Endothelial cell of umbilical vein (primary cell): ENCODE measurements around the gene ASGR1. TPM values are rescaled to one million over a fixed set of nuclear protein-coding genes. Genes with fewer than 3 reads are reported as not detected.

Source experiments
- BruUV-seq: library from RNA; stranded (reverse); fragments of 400-500 nt; replicated peaks from 2 replicates; lab custom pipeline; 2021; lab: Mats Ljungman, UMichigan
- CTCF ChIA-PET: fragments of 300-600, 350-600 bp; sonication (Branson Sonifier 250); formaldehyde crosslinking; loops from one replicate; lab custom pipeline; 2021; ENCODE audit warnings: antibody characterized with exemption, inconsistent platforms; lab: Charles Lee
- POLR2A ChIA-PET: fragments of 300-600, 350-600 bp; sonication (Branson Sonifier 250); formaldehyde crosslinking; loops from one replicate; lab custom pipeline; 2021; ENCODE audit warnings: antibody characterized with exemption, inconsistent platforms; lab: Charles Lee
- DNase-seq: peaks from one replicate; pipeline ENCODE4 v3.0.0-alpha.2; 2011; ENCODE audit warnings: low read depth, low spot score
- FAIRE-seq: peaks from 2 replicates; lab custom pipeline; 2011; peaks lifted over from hg19 to GRCh38; lab: Jason Lieb, UNC
- H2AFZ ChIP-seq: 2 replicates; pipeline ENCODE4 v1.6.0; 2012; ENCODE audit warnings: low read depth, low read length, control low read depth, inconsistent platforms
- H3K27ac ChIP-seq: 2 replicates; pipeline ENCODE4 v1.5.1; 2011; ENCODE audit warnings: low read depth, mild to moderate bottlenecking, control low read depth, low read length, moderate library complexity; ENCODE audit not compliant: insufficient read depth
- H3K27me3 ChIP-seq, 2 experiments: 2 replicates each; pipeline versions ENCODE4 v1.6.0 to v1.6.1; 2011; ENCODE audit warnings: low read length in 2 of 2, mixed read lengths in 1 of 2; ENCODE audit not compliant: control insufficient read depth in 2 of 2, insufficient read depth in 2 of 2
- H3K36me3 ChIP-seq, 2 experiments: 2 replicates in 1 of 2; 3 replicates in 1 of 2; pipeline ENCODE4 v1.5.1; 2011; ENCODE audit warnings: low read length in 2 of 2, mild to moderate bottlenecking in 1 of 2, moderate library complexity in 1 of 2; ENCODE audit not compliant: control insufficient read depth in 2 of 2, insufficient read depth in 2 of 2; ENCODE audit errors: extremely low read depth in 1 of 2
- H3K4me1 ChIP-seq: 3 replicates; pipeline ENCODE4 v1.5.1; 2011; ENCODE audit warnings: mild to moderate bottlenecking, low read length; ENCODE audit not compliant: control insufficient read depth, insufficient read depth; ENCODE audit errors: extremely low read depth
- H3K4me2 ChIP-seq: 2 replicates; pipeline ENCODE4 v1.6.1; 2011; ENCODE audit warnings: low read length, control low read depth, mixed read lengths; ENCODE audit not compliant: insufficient read depth
- H3K4me3 ChIP-seq, 3 experiments: fragments of 200-600 bp in 1 of 3; sonication (generic), shearing (Covaris generic) in 1 of 3; replicated peaks in 1 of 3; 2 replicates each; pipeline ENCODE4 v1.5.1; 2011 to 2016; ENCODE audit warnings: control low read depth in 3 of 3, low read length in 3 of 3, mild to moderate bottlenecking in 2 of 3, inconsistent platforms in 1 of 3, low read depth in 1 of 3, moderate library complexity in 1 of 3; ENCODE audit not compliant: insufficient read depth in 1 of 3
- H3K79me2 ChIP-seq: 2 replicates; pipeline ENCODE4 v1.6.0; 2012; ENCODE audit warnings: low read length, inconsistent platforms; ENCODE audit not compliant: control insufficient read depth, insufficient read depth
- H3K9ac ChIP-seq: replicated peaks from 2 replicates; pipeline ENCODE3; 2011; ENCODE audit warnings: low read length, control low read depth; ENCODE audit not compliant: insufficient read depth; ENCODE audit errors: extremely low read depth
- H3K9me1 ChIP-seq: replicated peaks from 3 replicates; pipeline ENCODE4 v1.6.0; 2011; ENCODE audit warnings: mild to moderate bottlenecking, low read length; ENCODE audit not compliant: control insufficient read depth, insufficient read depth; ENCODE audit errors: extremely low read depth
- H3K9me3 ChIP-seq: replicated peaks from 2 replicates; pipeline ENCODE4 v1.5.1; 2012; ENCODE audit warnings: low read length, inconsistent platforms; ENCODE audit not compliant: control insufficient read depth, insufficient read depth
- H4K20me1 ChIP-seq: replicated peaks from 2 replicates; pipeline ENCODE3; 2011; ENCODE audit warnings: mild to moderate bottlenecking, low read length; ENCODE audit not compliant: control insufficient read depth, insufficient read depth; ENCODE audit errors: extremely low read depth
- CTCF ChIP-seq, 2 donors: IDR thresholded peaks; 1 replicate in 1 of 2; 2 replicates in 1 of 2; pipeline ENCODE4 v1.5.1; 2011; ENCODE audit warnings: low read length in 2 of 2, mild to moderate bottlenecking in 2 of 2, moderate library complexity in 2 of 2, control low read depth in 1 of 2, inconsistent platforms in 1 of 2, low read depth in 1 of 2; ENCODE audit not compliant: insufficient read depth in 1 of 2; ENCODE audit errors: extremely low read depth in 1 of 2
- EZH2 ChIP-seq: IDR thresholded peaks from 2 replicates; pipeline ENCODE4 v1.6.1; 2012; ENCODE audit warnings: borderline replicate concordance, low read depth, mild to moderate bottlenecking, moderate library complexity, low read length, inconsistent platforms; ENCODE audit not compliant: severe bottlenecking
- FOS ChIP-seq: IDR thresholded peaks from 2 replicates; pipeline ENCODE4 v1.6.1; 2011; ENCODE audit warnings: mild to moderate bottlenecking, low read length, moderate library complexity, borderline replicate concordance; ENCODE audit not compliant: insufficient read depth
- GATA2 ChIP-seq: IDR thresholded peaks from 2 replicates; pipeline ENCODE4 v1.7.0; 2011; ENCODE audit warnings: low read depth, mild to moderate bottlenecking, moderate library complexity, mixed read lengths, low read length; ENCODE audit not compliant: insufficient read length, insufficient read depth
- JUN ChIP-seq: IDR thresholded peaks from 2 replicates; pipeline ENCODE4 v1.6.1; 2011; ENCODE audit warnings: borderline replicate concordance, low read depth; ENCODE audit not compliant: insufficient read length, insufficient read depth
- MAX ChIP-seq: IDR thresholded peaks from 2 replicates; pipeline ENCODE4 v1.6.1; 2011; ENCODE audit not compliant: insufficient read depth, insufficient read length
- MYC ChIP-seq: IDR thresholded peaks from one replicate; pipeline ENCODE4 v1.6.1; 2011; ENCODE audit warnings: mild to moderate bottlenecking, low read depth, low read length
- POLR2A ChIP-seq: IDR thresholded peaks from 2 replicates; pipeline ENCODE4 v1.6.1; 2012; ENCODE audit warnings: low read depth, mild to moderate bottlenecking, control low read depth, low read length
- POLR2AphosphoS5 ChIP-seq: IDR thresholded peaks from 2 replicates; pipeline ENCODE4 v1.6.1; 2012; ENCODE audit warnings: low read depth, mild to moderate bottlenecking, control low read depth, low read length, moderate library complexity; ENCODE audit not compliant: insufficient read depth
- dilution Hi-C: fragments of 300-500 bp; cut with MboI; formaldehyde crosslinking; loops from one replicate; pipeline ENCODE4 v1.15.0; 2019; ENCODE audit warnings: low sequenced_read_pairs; ENCODE audit not compliant: extremely low pct_ligation_motif_present
- intact Hi-C: fragments of 100-400 bp; cut with micrococcal nuclease; formaldehyde crosslinking; loops from one replicate; pipeline ENCODE4 v1.10.0; 2022
- polyA plus RNA-seq, 4 experiments: library from polyadenylated mRNA; depleted of rRNA in 3 of 4; stranded (reverse) in 3 of 4; unstranded in 1 of 4; fragments of >200 nt; gene quantifications; 2 replicates each; pipeline versions ENCODE4 v1.2.1 to v1.2.3, GENCODE V29; 2011 to 2012; ENCODE audit warnings: missing spikeins in 1 of 4
- total RNA-seq: library from RNA; stranded (reverse); gene quantifications from 2 replicates; pipeline ENCODE4 v1.2.3, GENCODE V29; 2021

The ASGR1 gene
- total and polyA plus RNA-seq, 2 donors (not counting 3 experiments of a cell fraction or from before 2014, with no cell fraction given): 10.2 to 12.5 TPM

DNA sequence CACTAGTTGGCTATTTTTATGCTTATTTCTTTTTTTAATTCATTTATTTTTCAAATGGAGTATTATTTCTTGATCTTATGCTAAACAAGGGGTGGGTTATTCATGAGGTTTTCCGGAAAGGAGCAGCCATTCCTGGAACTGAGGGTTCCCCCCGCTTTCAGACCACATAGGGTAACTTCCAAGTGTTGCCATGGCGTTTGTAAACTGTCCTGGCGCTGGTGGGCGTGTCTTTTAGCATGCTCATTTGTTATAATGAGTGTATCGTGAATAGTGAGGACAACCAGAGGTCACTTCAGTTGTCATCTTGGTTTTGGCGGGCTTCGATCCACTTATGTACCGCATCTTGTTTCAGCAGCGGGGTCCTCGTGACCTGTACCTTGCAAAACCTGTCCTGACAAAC is 35.0 kb downstream of the ASGR1 start:
- H3K9me1 ChIP-seq: no peaks in the 10 kb centered on the region

More for the DNA sequence above, 35.0 kb downstream of the ASGR1 start:
- BruUV-seq: no TSS peak
- no peak overlapping the region for H3K27ac ChIP-seq
- no peaks in the 10 kb centered on the region for H4K20me1 ChIP-seq
- FAIRE-seq (no peak), DNase-seq (no peak)
- H3K4me2 ChIP-seq: no peak overlapping the region
- H3K36me3 ChIP-seq: no peaks in the 10 kb centered on the region
- no peak overlapping the region for H3K4me3 ChIP-seq
- CTCF ChIA-PET: no interaction called here
- intact Hi-C loops (no loop called here), dilution Hi-C loops (no loop called here)
- POLR2A ChIA-PET: no interaction called here
- peaks cover 4% of the 10 kb centered on the region for H3K4me1 ChIP-seq
- H3K79me2 ChIP-seq: no peaks in the 10 kb centered on the region
- no peaks in the 10 kb centered on the region for H3K9me3 ChIP-seq
- H3K9ac ChIP-seq: no peak overlapping the region
- no peak overlapping the region for H2AFZ ChIP-seq
- TF ChIP-seq POLR2AphosphoS5: no peak
- no peak for TF ChIP-seq FOS
- TF ChIP-seq CTCF (IDR thresholded peaks at IDR 0.05; ENCODE audit: extremely low read depth in 1 of 2, insufficient read depth in 1 of 2, low read depth in 1 of 2, low read length in 2 of 2): no peak
- no peak for TF ChIP-seq GATA2
- no peak for TF ChIP-seq EZH2
- no peak for TF ChIP-seq MAX
- no peak for TF ChIP-seq POLR2A
- no peak for TF ChIP-seq MYC
- TF ChIP-seq JUN: no peak
- peaks cover 0 to 6% of the 10 kb centered on the region in 2 experiments for H3K27me3 ChIP-seq
